Parathyroid adenoma (tissue), 2 donors: ENCODE measurements around the gene MTIF2.

Experiments
- H2AFZ ChIP-seq: fragments of 300-600 bp; sonication (generic); one replicate; pipeline ENCODE4 v1.7.0; 2017; ENCODE audit warnings: antibody characterized with exemption, mild to moderate bottlenecking
- H3K27ac ChIP-seq: fragments of 300-600 bp; sonication (generic); one replicate; pipeline ENCODE4 v1.7.0; 2017
- H3K27me3 ChIP-seq: fragments of 300-600 bp; sonication (generic); one replicate; pipeline ENCODE4 v1.7.0; 2017; ENCODE audit warnings: low read length; ENCODE audit not compliant: control insufficient read depth, insufficient read depth
- H3K36me3 ChIP-seq: fragments of 300-600 bp; sonication (generic); one replicate; pipeline ENCODE4 v1.7.0; 2017; ENCODE audit warnings: low read length; ENCODE audit not compliant: control insufficient read depth, insufficient read depth
- H3K4me1 ChIP-seq: fragments of 300-600 bp; sonication (generic); one replicate; pipeline ENCODE4 v1.7.0; 2017; ENCODE audit warnings: control low read depth
- H3K4me2 ChIP-seq: fragments of 300-600 bp; sonication (generic); one replicate; pipeline ENCODE4 v1.7.0; 2017; ENCODE audit warnings: low read length
- H3K4me3 ChIP-seq: fragments of 300-600 bp; sonication (generic); one replicate; pipeline ENCODE4 v1.7.0; 2017; ENCODE audit warnings: low read depth, low read length
- H3K79me2 ChIP-seq: fragments of 300-600 bp; sonication (generic); one replicate; pipeline ENCODE4 v1.7.0; 2017; ENCODE audit warnings: control low read depth
- H3K9ac ChIP-seq: fragments of 300-600 bp; sonication (generic); one replicate; pipeline ENCODE4 v1.7.0; 2017; ENCODE audit warnings: mild to moderate bottlenecking
- H3K9me3 ChIP-seq: fragments of 300-600 bp; sonication (generic); one replicate; pipeline ENCODE4 v1.7.0; 2017; ENCODE audit warnings: low read length; ENCODE audit not compliant: control insufficient read depth
- CTCF ChIP-seq: fragments of 300-600 bp; sonication (generic); IDR thresholded peaks from one replicate; pipeline ENCODE4 v1.7.0; 2017; ENCODE audit warnings: antibody characterized with exemption, mild to moderate bottlenecking
- donor health status: primary hyperparathyroidism.

Gene MTIF2

GRCh38 chr2:55232863-55233657 is 36.0 kb downstream of the MTIF2 start:
- peak overlapping the region; percentile 98 for H3K27ac ChIP-seq
- peaks cover 11% of the 10 kb centered on the region for H3K79me2 ChIP-seq
- no peak for TF ChIP-seq CTCF
- H3K27me3 ChIP-seq: no peaks in the 10 kb centered on the region
- no peaks in the 10 kb centered on the region for H3K9me3 ChIP-seq
- peak overlapping the region; percentile 51 for H3K9ac ChIP-seq
- peaks cover 2% of the 10 kb centered on the region for H3K36me3 ChIP-seq
- peak overlapping the region; percentile 89 for H3K4me3 ChIP-seq
- peaks cover 8% of the 10 kb centered on the region for H3K4me1 ChIP-seq
- H3K4me2 ChIP-seq: peak overlapping the region; percentile 95
- H2AFZ ChIP-seq: peak overlapping the region; percentile 96

DNA sequence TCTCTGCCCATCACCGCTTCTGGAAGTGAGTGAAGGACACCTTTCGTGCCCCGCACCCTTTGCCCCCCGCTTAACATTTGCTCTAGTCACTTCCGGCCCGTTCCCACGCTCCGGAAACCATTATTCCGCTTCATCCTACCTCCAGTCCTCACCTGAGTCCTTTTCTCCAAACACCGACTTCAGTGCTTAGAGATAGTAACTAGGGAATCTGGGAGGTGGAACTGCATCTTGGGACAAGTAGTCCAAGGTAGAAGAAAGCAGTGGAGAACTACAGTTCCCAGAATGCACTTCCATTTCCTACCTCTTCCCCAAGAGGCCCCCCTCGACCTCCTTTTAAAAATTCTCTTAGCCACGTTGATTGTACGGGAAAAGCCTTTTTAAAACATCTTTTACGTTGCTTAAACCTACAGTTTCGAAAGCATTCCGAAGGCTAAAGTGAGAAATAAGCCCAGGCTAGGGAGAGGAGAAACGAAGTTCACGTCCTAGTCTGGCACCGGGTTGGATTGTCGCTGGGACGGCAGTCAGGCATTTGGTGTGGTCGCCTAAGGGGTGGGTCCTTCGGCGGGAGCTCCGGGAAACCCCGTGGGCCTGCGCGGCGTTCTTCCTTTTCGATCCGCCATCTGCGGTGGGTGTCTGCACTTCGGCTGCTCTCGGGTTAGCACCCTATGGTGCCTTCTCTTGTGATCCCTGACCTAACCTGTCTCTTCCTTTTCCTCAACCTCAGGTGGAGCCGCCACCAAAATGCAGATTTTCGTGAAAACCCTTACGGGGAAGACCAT is 36.8 kb downstream of the MTIF2 start, which contains the start of the genes CLHC1 and RPS27A:
CLHC1 (minus strand) TSS at position 210 of the 779 bp plus-strand sequence. CDS start 9,882 bp downstream, outside the sequence.
RPS27A (plus strand) TSS at position 605 of the 779 bp plus-strand sequence; CDS start at position 742, 137 bp downstream.
- Histone ChIP-seq H3K9ac (peak within 1 kb of the TSS; percentile 51), H3K36me3 (peaks cover 2% of the 10 kb centered on the region), H3K9me3 (no peaks in the 10 kb centered on the region), H2AFZ (peak within 1 kb of the TSS; percentile 96), H3K79me2 (peaks cover 11% of the 10 kb centered on the region), H3K4me3 (peak within 1 kb of the TSS; percentile 89), H3K27me3 (no peaks in the 10 kb centered on the region), H3K4me2 (peak within 1 kb of the TSS; percentile 95), H3K27ac (peak within 1 kb of the TSS; percentile 98), H3K4me1 (peaks cover 8% of the 10 kb centered on the region)
- TF ChIP-seq CTCF: no peak

- Histone ChIP-seq H2AFZ (peak overlapping the region; percentile 96), H3K27ac (peak overlapping the region; percentile 98), H3K36me3 (no peaks in the 10 kb centered on the region), H3K4me2 (peak overlapping the region; percentile 95), H3K4me1 (peaks cover 8% of the 10 kb centered on the region), H3K4me3 (peak overlapping the region; percentile 89), H3K9me3 (no peaks in the 10 kb centered on the region), H3K79me2 (peaks cover 11% of the 10 kb centered on the region), H3K9ac (peak overlapping the region; percentile 51), H3K27me3 (no peaks in the 10 kb centered on the region)
- no peak for TF ChIP-seq CTCF
Observed at GRCh38 chr2:55231546-55232083, 37.4 kb downstream of the MTIF2 start.

DNA sequence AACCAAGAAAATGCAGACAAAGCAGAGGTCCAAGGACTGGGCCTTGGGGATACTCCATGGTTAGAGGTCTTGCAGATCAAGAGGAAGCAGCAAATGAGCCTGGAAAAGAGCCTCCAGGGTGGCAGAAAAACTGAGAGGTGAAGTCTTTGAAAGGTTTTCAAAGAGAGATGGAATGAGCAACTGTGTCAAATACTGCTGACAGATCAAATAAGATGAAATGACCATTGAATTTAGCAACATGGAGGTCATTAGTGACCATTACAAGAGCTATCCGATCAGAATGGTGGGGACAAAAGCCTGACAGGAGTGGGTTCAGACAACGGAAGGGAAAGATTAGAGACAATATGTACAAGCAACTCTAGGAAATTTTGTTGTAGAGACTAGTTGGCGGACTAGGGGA is 38.5 kb downstream of the MTIF2 start:
- H2AFZ ChIP-seq: no peak overlapping the region
- no peaks in the 10 kb centered on the region for H3K9me3 ChIP-seq
- H3K79me2 ChIP-seq: peaks cover 11% of the 10 kb centered on the region
- no peak for TF ChIP-seq CTCF
- H3K4me3 ChIP-seq: no peak overlapping the region
- no peaks in the 10 kb centered on the region for H3K27me3 ChIP-seq
- no peak overlapping the region for H3K4me2 ChIP-seq
- H3K36me3 ChIP-seq: no peaks in the 10 kb centered on the region
- H3K4me1 ChIP-seq: peaks cover 8% of the 10 kb centered on the region
- H3K9ac ChIP-seq: no peak overlapping the region
- no peak overlapping the region for H3K27ac ChIP-seq
